GM18867 (cell line): ENCODE measurements around the gene SAMMSON.
A peak's percentile ranks its signal among the peaks of the same experiment; 100 is the strongest.

Source experiments
- ATAC-seq: cut with Tn5 transposase; IDR thresholded peaks from one replicate; pipeline ENCODE4 v1.9.1; 2021; ENCODE audit warnings: mild to moderate bottlenecking, moderate library complexity; ENCODE audit not compliant: unreplicated experiment

SAMMSON gene

GRCh38 chr3:70085613-70086012, 86.1 kb downstream of the SAMMSON start:
- ATAC-seq: no peak

- ATAC-seq: no peak
Observed at GRCh38 chr3:70086336-70086735, 86.8 kb downstream of the SAMMSON start.

DNA sequence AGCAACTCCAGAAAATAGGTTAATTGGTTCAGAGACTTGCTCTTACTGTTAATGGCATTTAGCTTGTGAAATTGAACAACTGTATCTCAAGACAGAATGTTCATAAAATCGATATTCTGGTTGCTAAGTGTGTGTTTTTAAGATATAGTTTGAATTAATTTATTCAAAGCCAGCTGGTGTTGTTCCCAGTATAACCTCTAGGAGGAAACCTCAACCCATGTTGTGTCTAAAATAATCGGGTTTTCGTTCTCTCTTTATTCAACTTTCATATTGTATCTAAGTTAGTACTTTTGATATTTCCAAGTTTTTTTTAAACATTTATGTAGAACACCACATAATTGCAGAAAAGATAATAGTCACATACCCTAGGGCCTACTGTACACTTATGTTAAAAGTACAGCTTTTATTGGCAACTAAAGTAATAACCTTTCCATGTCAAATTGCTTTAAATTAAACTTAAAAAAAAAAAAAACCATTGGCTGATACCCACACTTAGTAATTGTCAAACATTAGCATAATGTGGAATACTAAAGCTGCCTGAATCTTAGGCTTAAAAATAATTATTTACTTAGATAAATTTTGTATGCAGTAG, 90.9 kb downstream of the SAMMSON start:
- ATAC-seq: peak; percentile 78

GRCh38 chr3:70094197-70094596, 94.7 kb downstream of the SAMMSON start:
- no peak for ATAC-seq

DNA sequence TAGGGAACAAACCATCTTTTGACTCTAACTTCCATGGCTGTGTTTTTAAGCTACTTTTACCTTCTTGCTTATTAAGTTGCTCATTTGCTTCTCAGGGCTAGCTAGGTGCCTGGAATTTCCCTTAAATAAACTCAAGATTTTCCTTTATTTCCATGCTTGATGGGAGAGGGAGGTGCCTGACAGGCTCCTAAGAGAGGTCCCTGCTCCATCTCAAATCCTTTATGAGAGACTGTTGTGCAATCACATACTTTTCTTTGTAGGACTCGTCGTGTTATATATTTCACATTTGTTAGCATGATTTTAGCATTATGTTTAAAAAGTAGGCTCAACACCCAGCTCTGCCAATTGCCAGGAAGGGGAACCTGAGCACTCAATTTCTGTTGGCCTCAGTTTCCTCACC, 95.7 kb downstream of the SAMMSON start:
- ATAC-seq: no peak

DNA sequence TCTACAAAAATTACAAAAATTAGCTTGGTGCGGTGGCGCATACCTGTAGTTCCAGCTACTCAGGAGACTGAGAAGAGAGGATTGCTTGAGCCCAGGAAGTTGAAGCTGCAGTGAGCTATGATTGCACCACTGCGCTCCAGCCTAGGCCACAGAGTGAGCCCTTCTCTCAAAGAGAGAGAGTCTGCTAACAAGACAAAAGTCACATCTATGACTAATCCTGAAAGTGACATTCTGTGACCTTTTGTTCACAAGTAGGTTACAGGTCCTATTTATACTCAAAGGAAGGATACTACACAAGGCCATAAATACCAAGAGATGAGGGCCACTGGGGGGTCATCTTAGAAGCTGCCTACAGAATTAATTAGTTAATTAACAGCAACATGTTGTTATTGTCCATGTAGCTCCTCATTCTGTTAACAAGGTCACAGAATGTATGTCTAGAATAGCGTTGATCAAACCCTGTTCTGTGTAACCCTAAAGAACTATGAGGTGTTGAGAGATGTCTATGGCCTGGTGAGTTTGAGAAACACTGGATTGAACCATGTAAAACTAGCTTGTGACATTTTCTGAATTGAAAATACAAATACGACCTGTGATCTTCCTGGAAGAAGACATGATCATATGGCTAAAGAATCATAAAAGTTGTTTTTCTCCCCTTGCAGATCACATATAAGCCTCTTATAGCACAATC, 97.0 kb downstream of the SAMMSON start:
- ATAC-seq: peak; percentile 99

- no peak for ATAC-seq
Observed at GRCh38 chr3:70097084-70097483, 97.6 kb downstream of the SAMMSON start.

GRCh38 chr3:70108072-70108471, 108.5 kb downstream of the SAMMSON start:
- peak; percentile 91 for ATAC-seq

- no peak for ATAC-seq
Observed at GRCh38 chr3:70108546-70108945, 109.0 kb downstream of the SAMMSON start.

- no peak for ATAC-seq
Observed at GRCh38 chr3:70110066-70110465, 110.5 kb downstream of the SAMMSON start.

DNA sequence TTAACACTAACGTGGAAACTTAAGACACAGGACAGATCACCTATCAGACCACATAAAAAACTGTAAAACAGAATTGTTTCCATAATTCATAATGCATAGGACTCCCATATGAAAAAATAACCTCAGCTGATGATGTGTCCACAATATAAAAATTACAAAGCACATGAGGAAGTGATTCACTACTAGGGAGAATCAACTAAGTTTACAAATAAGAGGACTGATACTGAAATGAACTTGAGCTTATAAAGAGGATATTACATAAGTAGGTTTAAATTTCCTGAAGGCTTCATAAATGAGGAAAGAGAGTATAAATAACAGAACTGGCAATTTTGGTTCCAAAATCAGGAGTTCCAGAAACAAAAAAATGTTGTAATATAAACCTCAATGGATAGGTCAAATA, 111.9 kb downstream of the SAMMSON start:
- no peak for ATAC-seq

DNA sequence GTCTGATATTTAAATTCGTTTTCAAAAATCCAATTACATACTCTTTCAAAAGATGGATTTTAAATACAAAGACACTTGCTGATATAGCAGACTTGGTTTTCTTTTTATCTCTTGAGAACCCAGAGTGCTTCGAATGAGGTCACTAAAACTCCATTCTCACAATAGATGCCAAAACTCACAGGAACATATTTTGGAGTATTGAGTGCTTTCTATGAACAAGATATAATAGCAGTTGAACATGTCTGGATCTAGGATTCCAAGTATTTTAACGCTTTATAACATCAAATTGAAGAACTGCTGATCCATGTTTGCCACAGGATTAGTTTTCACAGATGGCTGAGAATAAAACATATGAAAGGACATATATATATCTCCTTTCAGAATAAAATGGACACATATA, 113.2 kb downstream of the SAMMSON start:
- ATAC-seq: no peak

- ATAC-seq: no peak
Observed at GRCh38 chr3:70114431-70114830, 114.9 kb downstream of the SAMMSON start.

GRCh38 chr3:70119879-70120278, 120.3 kb downstream of the SAMMSON start:
- no peak for ATAC-seq
